PC-3 (cell line): ENCODE data around the gene CYRIA. TPM values are rescaled to one million over a fixed set of nuclear protein-coding genes. Genes with fewer than 3 reads are reported as not detected.
A peak's percentile ranks its signal among the peaks of the same experiment; 100 is the strongest.

Source experiments
- ATAC-seq: fragments of 200-7000 bp; cut with Tn5 transposase; 2 replicates; pipeline ENCODE4 v1.9.1; 2020; ENCODE audit warnings: mild to moderate bottlenecking, moderate library complexity
- BruUV-seq: library from RNA; stranded (reverse); fragments of 400-500 nt; replicated peaks from 2 replicates; lab custom pipeline; 2021; lab: Mats Ljungman, UMichigan
- CTCF ChIA-PET: fragments of 300-600 bp; sonication (Branson Sonifier 250); formaldehyde crosslinking; loops from one replicate; lab custom pipeline; 2022; ENCODE audit warnings: antibody characterized with exemption; lab: Charles Lee
- POLR2A ChIA-PET: fragments of 300-600 bp; sonication (Branson Sonifier 250); formaldehyde crosslinking; loops from one replicate; lab custom pipeline; 2022; ENCODE audit warnings: antibody characterized with exemption; ENCODE audit not compliant: unreplicated experiment; lab: Charles Lee
- DNase-seq: peaks from one replicate; pipeline ENCODE4 v3.0.0-alpha.2; 2015
- H2AFZ ChIP-seq: fragments of 300-600 bp; sonication (generic); 2 replicates; pipeline ENCODE4 v1.6.0; 2016; ENCODE audit warnings: antibody characterized with exemption, low read length
- H3F3A ChIP-seq: fragments of 300-600 bp; sonication (generic); one replicate; pipeline ENCODE4 v1.6.0; 2017; ENCODE audit warnings: antibody characterized with exemption, low read length, control low read depth, mild to moderate bottlenecking; ENCODE audit not compliant: unreplicated experiment
- H3K27ac ChIP-seq: fragments of 300-600 bp; sonication (generic); 2 replicates; pipeline ENCODE4 v1.5.1; 2016; ENCODE audit warnings: mild to moderate bottlenecking, low read length
- H3K27me3 ChIP-seq: fragments of 300-600 bp; sonication (generic); 2 replicates; pipeline ENCODE4 v1.6.1; 2016; ENCODE audit warnings: low read length, mixed read lengths
- H3K36me3 ChIP-seq: fragments of 300-600 bp; sonication (generic); 2 replicates; pipeline ENCODE4 v1.6.1; 2016; ENCODE audit warnings: low read depth, mixed run types, low read length, mixed read lengths
- H3K4me1 ChIP-seq: fragments of 300-600 bp; sonication (generic); 2 replicates; pipeline ENCODE4 v1.5.1; 2016; ENCODE audit warnings: low read length; ENCODE audit not compliant: insufficient read depth
- H3K4me2 ChIP-seq: fragments of 300-600 bp; sonication (generic); 2 replicates; pipeline ENCODE4 v1.6.0; 2016; ENCODE audit warnings: low read length
- H3K4me3 ChIP-seq: fragments of 300-600 bp; sonication (generic); 2 replicates; pipeline ENCODE4 v1.5.1; 2016; ENCODE audit warnings: mild to moderate bottlenecking, low read length, mixed read lengths
- H3K79me2 ChIP-seq: fragments of 300-600 bp; sonication (generic); 2 replicates; pipeline ENCODE4 v1.6.1; 2017; ENCODE audit warnings: low read length, mixed read lengths
- H3K9ac ChIP-seq: fragments of 300-600 bp; sonication (generic); 2 replicates; pipeline ENCODE4 v1.6.0; 2016; ENCODE audit warnings: mild to moderate bottlenecking, low read length
- H3K9me2 ChIP-seq: fragments of 300-600 bp; sonication (generic); replicated peaks from 2 replicates; pipeline ENCODE4 v1.6.1; 2016; ENCODE audit warnings: mixed run types, low read length, mixed read lengths
- H3K9me3 ChIP-seq: fragments of 300-600 bp; sonication (generic); 2 replicates; pipeline ENCODE4 v1.6.1; 2016; ENCODE audit warnings: low read length, mixed read lengths
- H4K20me1 ChIP-seq: fragments of 300-600 bp; sonication (generic); 2 replicates; pipeline ENCODE4 v1.6.1; 2016; ENCODE audit warnings: low read length, mixed read lengths
- CTCF ChIP-seq: fragments of 300-600 bp; sonication (generic); conservative IDR thresholded peaks from 2 replicates; pipeline ENCODE4 v1.5.1; 2017; ENCODE audit warnings: antibody characterized with exemption, low read depth, mild to moderate bottlenecking, low read length
- EZH2 ChIP-seq: fragments of 300-600 bp; sonication (generic); IDR thresholded peaks from one replicate; pipeline ENCODE4 v1.6.1; 2017; ENCODE audit warnings: antibody characterized with exemption, mild to moderate bottlenecking, low read length; ENCODE audit not compliant: unreplicated experiment
- EZH2phosphoT487 ChIP-seq: fragments of 300-600 bp; sonication (generic); IDR thresholded peaks from 2 replicates; pipeline ENCODE4 v1.6.1; 2018; ENCODE audit warnings: mild to moderate bottlenecking, antibody characterized with exemption, low read length, borderline replicate concordance
- intact Hi-C: fragments of 100-400 bp; cut with micrococcal nuclease; formaldehyde crosslinking; loops from 2 replicates; pipeline ENCODE4 v1.9.0; 2023
- total RNA-seq: library from RNA; depleted of rRNA; stranded (reverse); fragments of >200 nt; gene quantifications from 2 replicates; pipeline ENCODE4 v1.2.3, GENCODE V29; 2014

CYRIA gene
- total RNA-seq, 1 experiment from 2014 or later, result 0.15 TPM

GRCh38 chr2:16620590-16620989 lies 45.0 kb downstream of the CYRIA start:
- ChIA-PET POLR2A (no interaction called here), CTCF (no interaction called here)
- no TSS peak for BruUV-seq
- TF ChIP-seq EZH2phosphoT487 (no peak), CTCF (no peak), EZH2 (no peak)
- intact Hi-C loops, result no loop called here
- no peak overlapping the region for H3K4me3 ChIP-seq
- H3K9ac ChIP-seq, result no peak overlapping the region
- no peaks in the 10 kb centered on the region for H3K4me1 ChIP-seq
- H3K27ac ChIP-seq, result no peak overlapping the region
- H3F3A ChIP-seq, result no peaks in the 10 kb centered on the region
- H3K79me2 ChIP-seq, result no peaks in the 10 kb centered on the region
- H3K9me2 ChIP-seq, result no peaks in the 10 kb centered on the region
- no peak for ATAC-seq
- no peaks in the 10 kb centered on the region for H4K20me1 ChIP-seq
- no peak overlapping the region for H3K4me2 ChIP-seq
- no peak overlapping the region for H2AFZ ChIP-seq
- no peaks in the 10 kb centered on the region for H3K27me3 ChIP-seq
- no peaks in the 10 kb centered on the region for H3K9me3 ChIP-seq
- peak; percentile 8 for DNase-seq
- no peaks in the 10 kb centered on the region for H3K36me3 ChIP-seq

- Histone ChIP-seq H3K4me1 (no peaks in the 10 kb centered on the region), H4K20me1 (no peaks in the 10 kb centered on the region), H3K4me2 (no peak overlapping the region), H2AFZ (no peak overlapping the region), H3K9me3 (no peaks in the 10 kb centered on the region), H3K27ac (no peak overlapping the region), H3K36me3 (no peaks in the 10 kb centered on the region), H3K27me3 (no peaks in the 10 kb centered on the region; the same call in 1 of the 2 replicates), H3K79me2 (no peaks in the 10 kb centered on the region), H3K9me2 (no peaks in the 10 kb centered on the region), H3F3A (no peaks in the 10 kb centered on the region), H3K9ac (no peak overlapping the region), H3K4me3 (no peak overlapping the region)
- no peak for DNase-seq
- ChIA-PET POLR2A (no interaction called here), CTCF (no interaction called here)
- no TSS peak for BruUV-seq
- TF ChIP-seq EZH2phosphoT487 (no peak), EZH2 (no peak), CTCF (no peak)
- intact Hi-C loops, result no loop called here
- ATAC-seq, result no peak
Observed at GRCh38 chr2:16619576-16620245, 45.9 kb downstream of the CYRIA start.
